ENCODE results near the gene SLC7A11. TPM values are rescaled to one million over a fixed set of nuclear protein-coding genes. Genes with fewer than 3 reads are reported as not detected.

SLC7A11 gene
- total RNA-seq, 4 donors from 2014 or later, result 1.5 to 30.1 (median 7.9) TPM

GRCh38 chr4:138247643-138248042 is 5.5 kb upstream of the SLC7A11 start:
- intact Hi-C loops (cut with DNase I), result no loop called here
- H3K9me3 ChIP-seq, result no peaks in the 10 kb centered on the region
- no peak for DNase-seq
- H3K36me3 ChIP-seq, result no peaks in the 10 kb centered on the region
- peaks cover 0 to 9% (median 0%) of the 10 kb centered on the region in 3 donors for H3K4me1 ChIP-seq
- TF ChIP-seq CTCF (IDR thresholded peaks at IDR 0.05), result no peak
- no peak for TF ChIP-seq POLR2A (IDR thresholded peaks at IDR 0.05)
- WGBS, 2 donors, result 89 to 93% methylated on average over 3 of the region's 3 CpGs
- H3K4me3 ChIP-seq, result no peak overlapping the region
- no peaks in the 10 kb centered on the region for H3K27me3 ChIP-seq
- H3K27ac ChIP-seq, result no peak overlapping the region

- H3K4me3 ChIP-seq, result no peak overlapping the region
- no peaks in the 10 kb centered on the region for H3K9me3 ChIP-seq
- peaks cover 0 to 22% (median 0%) of the 10 kb centered on the region in 3 donors for H3K4me1 ChIP-seq
- H3K36me3 ChIP-seq, result no peaks in the 10 kb centered on the region
- TF ChIP-seq CTCF (IDR thresholded peaks at IDR 0.05), result no peak
- no peaks in the 10 kb centered on the region for H3K27me3 ChIP-seq
- intact Hi-C loops (cut with DNase I), result no loop called here
- WGBS, 2 donors, result 28 to 46% methylated on average over 3 of the region's 3 CpGs
- DNase-seq, result no peak
- H3K27ac ChIP-seq, result peak overlapping the region in 1 of 4 donors; percentile 82
Measured at GRCh38 chr4:138243369-138243768, 1.2 kb upstream of the SLC7A11 start.

- H3K36me3 ChIP-seq, result no peaks in the 10 kb centered on the region
Measured at GRCh38 chr4:138242834-138243156, 646 bp upstream of the SLC7A11 start.

GRCh38 chr4:138241281-138242075 is 671 bp downstream of the SLC7A11 start:
- Histone ChIP-seq H3K27me3 (no peaks in the 10 kb centered on the region), H3K4me3 (peak overlapping the region; percentile 23 to 51 (median 36)), H3K36me3 (no peaks in the 10 kb centered on the region), H3K4me1 (peaks cover 0 to 22% (median 0%) of the 10 kb centered on the region in 3 donors), H3K27ac (peak overlapping the region; percentile 42 to 83 (median 70)), H3K9me3 (no peaks in the 10 kb centered on the region)
- intact Hi-C loops (cut with DNase I), result no loop called here
- 46 to 67% methylated on average over 6 to 13 of the region's 13 CpGs for WGBS, 2 donors
- TF ChIP-seq POLR2A (IDR thresholded peaks at IDR 0.05) (no peak), CTCF (IDR thresholded peaks at IDR 0.05) (no peak)
- DNase-seq, result no peak

More at GRCh38 chr4:138242834-138243156, 646 bp upstream of the SLC7A11 start:
- Histone ChIP-seq H3K4me3 (peak overlapping the region in 3 of 4 donors; percentile 35 to 51 (median 38)), H3K9me3 (no peaks in the 10 kb centered on the region), H3K4me1 (peaks cover 0 to 22% (median 0%) of the 10 kb centered on the region in 3 donors), H3K27me3 (no peaks in the 10 kb centered on the region), H3K27ac (peak overlapping the region in 3 of 4 donors; percentile 60 to 82 (median 81))
- 38 to 44% methylated on average over 1 of the region's 1 CpG for WGBS, 2 donors
- DNase-seq, result no peak
- intact Hi-C loops (cut with DNase I), result no loop called here
- no peak for TF ChIP-seq CTCF (IDR thresholded peaks at IDR 0.05)
- no peak for TF ChIP-seq POLR2A (IDR thresholded peaks at IDR 0.05)

GRCh38 chr4:138239491-138239890 is 2.7 kb downstream of the SLC7A11 start:
- 0% methylated on average over 1 of the region's 1 CpG for WGBS, 2 donors
- Histone ChIP-seq H3K9me3 (no peaks in the 10 kb centered on the region), H3K36me3 (no peaks in the 10 kb centered on the region), H3K27me3 (no peaks in the 10 kb centered on the region), H3K4me3 (no peak overlapping the region), H3K27ac (no peak overlapping the region), H3K4me1 (peaks cover 0 to 33% (median 0%) of the 10 kb centered on the region in 3 donors)
- intact Hi-C loops (cut with DNase I), result no loop called here
- DNase-seq, result no peak
- TF ChIP-seq POLR2A (IDR thresholded peaks at IDR 0.05) (no peak), CTCF (IDR thresholded peaks at IDR 0.05) (no peak)
